Mononuclear cell (primary cell): ENCODE measurements around the gene KRTAP29-1. TPM values are rescaled to one million over a fixed set of nuclear protein-coding genes. Genes with fewer than 3 reads are reported as not detected.

Experiments
- H3K27me3 ChIP-seq: 2 replicates; pipeline ENCODE4 v1.6.0; 2011; ENCODE audit warnings: low read length, control low read depth; ENCODE audit not compliant: insufficient read depth
- H3K4me1 ChIP-seq: 2 replicates; pipeline ENCODE4 v1.5.1; 2011; ENCODE audit warnings: mild to moderate bottlenecking, low read length, control low read depth; ENCODE audit not compliant: insufficient read depth
- H3K4me3 ChIP-seq: 2 replicates; pipeline ENCODE4 v1.5.1; 2011; ENCODE audit warnings: mild to moderate bottlenecking, low read length, moderate library complexity
- H3K9me3 ChIP-seq: 2 replicates; pipeline ENCODE4 v1.5.1; 2011; ENCODE audit warnings: low read depth, mild to moderate bottlenecking, control low read depth, low read length
- total RNA-seq: library from RNA; depleted of rRNA; stranded (reverse); fragments of >200 nt; gene quantifications from one replicate; pipeline ENCODE4 v1.2.3, GENCODE V29; 2012

The KRTAP29-1 gene
- total RNA-seq, 1 donor: not detected

GRCh38 chr17:41318231-41318630 is 15.6 kb upstream of the KRTAP29-1 start:
- Histone ChIP-seq H3K9me3 (no peaks in the 10 kb centered on the region), H3K27me3 (no peaks in the 10 kb centered on the region), H3K4me3 (no peak overlapping the region), H3K4me1 (peaks cover 9% of the 10 kb centered on the region)

GRCh38 chr17:41315814-41316445 is 13.3 kb upstream of the KRTAP29-1 start:
- H3K27me3 ChIP-seq: no peaks in the 10 kb centered on the region
- H3K4me1 ChIP-seq: no peaks in the 10 kb centered on the region
- H3K9me3 ChIP-seq: no peaks in the 10 kb centered on the region
- H3K4me3 ChIP-seq: no peak overlapping the region

- Histone ChIP-seq H3K4me1 (no peaks in the 10 kb centered on the region), H3K4me3 (no peak within 1 kb of the TSS), H3K27me3 (no peaks in the 10 kb centered on the region), H3K9me3 (no peaks in the 10 kb centered on the region)
Measured at GRCh38 chr17:41315204-41315794, 12.6 kb upstream of the KRTAP29-1 start, which contains the start of gene KRTAP17-1. Gene KRTAP17-1, minus strand, starts transcription at chr17:41315710. Its CDS starts 60 bp downstream, at chr17:41315650.

- peaks cover 28% of the 10 kb centered on the region for H3K4me1 ChIP-seq
- no peak overlapping the region for H3K4me3 ChIP-seq
- no peaks in the 10 kb centered on the region for H3K9me3 ChIP-seq
- no peaks in the 10 kb centered on the region for H3K27me3 ChIP-seq
Measured at GRCh38 chr17:41311111-41311510, 8.5 kb upstream of the KRTAP29-1 start.

GRCh38 chr17:41308918-41309359 is 6.3 kb upstream of the KRTAP29-1 start, which contains the start of gene KRTAP16-1:
Gene KRTAP16-1, minus strand, starts transcription at chr17:41309309. Its CDS starts 56 bp downstream, at chr17:41309253.
- H3K9me3 ChIP-seq: no peaks in the 10 kb centered on the region
- H3K4me3 ChIP-seq: peak within 1 kb of the TSS; percentile 6
- no peaks in the 10 kb centered on the region for H3K27me3 ChIP-seq
- H3K4me1 ChIP-seq: peaks cover 28% of the 10 kb centered on the region

- no peaks in the 10 kb centered on the region for H3K27me3 ChIP-seq
- peaks cover 32% of the 10 kb centered on the region for H3K4me1 ChIP-seq
- no peaks in the 10 kb centered on the region for H3K9me3 ChIP-seq
- H3K4me3 ChIP-seq: peak overlapping the region; percentile 6
Measured at GRCh38 chr17:41308251-41308917, 5.7 kb upstream of the KRTAP29-1 start.

- Histone ChIP-seq H3K4me1 (peaks cover 37% of the 10 kb centered on the region), H3K27me3 (no peaks in the 10 kb centered on the region), H3K9me3 (no peaks in the 10 kb centered on the region), H3K4me3 (peak overlapping the region; percentile 6)
Measured at GRCh38 chr17:41307647-41308046, 5.0 kb upstream of the KRTAP29-1 start.

GRCh38 chr17:41304091-41304490 is 1.4 kb upstream of the KRTAP29-1 start:
- Histone ChIP-seq H3K27me3 (no peaks in the 10 kb centered on the region), H3K4me1 (peaks cover 32% of the 10 kb centered on the region), H3K4me3 (no peak overlapping the region), H3K9me3 (no peaks in the 10 kb centered on the region)

- no peaks in the 10 kb centered on the region for H3K27me3 ChIP-seq
- H3K9me3 ChIP-seq: no peaks in the 10 kb centered on the region
- peaks cover 21% of the 10 kb centered on the region for H3K4me1 ChIP-seq
- H3K4me3 ChIP-seq: no peak overlapping the region
Measured at GRCh38 chr17:41302981-41303380, 330 bp upstream of the KRTAP29-1 start.

- peaks cover 14% of the 10 kb centered on the region for H3K4me1 ChIP-seq
- H3K27me3 ChIP-seq: no peaks in the 10 kb centered on the region
- no peaks in the 10 kb centered on the region for H3K9me3 ChIP-seq
- no peak overlapping the region for H3K4me3 ChIP-seq
Measured at GRCh38 chr17:41301204-41301790, 1.4 kb downstream of the KRTAP29-1 start.

- H3K9me3 ChIP-seq: no peaks in the 10 kb centered on the region
- H3K4me3 ChIP-seq: no peak overlapping the region
- H3K27me3 ChIP-seq: no peaks in the 10 kb centered on the region
- peaks cover 12% of the 10 kb centered on the region for H3K4me1 ChIP-seq
Measured at GRCh38 chr17:41298458-41299135, 4.1 kb downstream of the KRTAP29-1 start.

- H3K27me3 ChIP-seq: no peaks in the 10 kb centered on the region
- no peaks in the 10 kb centered on the region for H3K4me1 ChIP-seq
- H3K9me3 ChIP-seq: no peaks in the 10 kb centered on the region
- no peak overlapping the region for H3K4me3 ChIP-seq
Measured at GRCh38 chr17:41296846-41297245, 5.8 kb downstream of the KRTAP29-1 start.

- Histone ChIP-seq H3K27me3 (no peaks in the 10 kb centered on the region), H3K9me3 (no peaks in the 10 kb centered on the region), H3K4me1 (no peaks in the 10 kb centered on the region), H3K4me3 (no peak overlapping the region)
Measured at GRCh38 chr17:41294016-41294415, 8.6 kb downstream of the KRTAP29-1 start.

GRCh38 chr17:41287050-41287449 is 15.6 kb downstream of the KRTAP29-1 start:
- Histone ChIP-seq H3K27me3 (no peaks in the 10 kb centered on the region), H3K4me1 (peaks cover 6% of the 10 kb centered on the region), H3K9me3 (no peaks in the 10 kb centered on the region), H3K4me3 (no peak overlapping the region)

GRCh38 chr17:41284546-41284945 is 18.1 kb downstream of the KRTAP29-1 start:
- Histone ChIP-seq H3K9me3 (no peaks in the 10 kb centered on the region), H3K4me3 (no peak overlapping the region), H3K27me3 (no peaks in the 10 kb centered on the region), H3K4me1 (peaks cover 6% of the 10 kb centered on the region)
